NK-92 treated with Interleukin-12 subunit alpha and Interleukin-12 subunit beta, amount 100 ng/mL, for 24 hours (cell line): ENCODE measurements around the gene ADH7.
"Not testable (repeated sequence)": the region's sequence is repeated elsewhere in the genome, so short reads cannot be mapped to it uniquely, and the experiment has no call there.

Experiments
- DNase-seq: peaks from one replicate; lab custom pipeline; 2025; lab: John Stamatoyannopoulos, UW

Gene ADH7

GRCh38 chr4:99379571-99379970 lies 55.6 kb downstream of the ADH7 start:
- no peak for DNase-seq

- DNase-seq: no peak
These were observed 56.3 kb downstream of the ADH7 start for GRCh38 chr4:99378876-99379275.

- not testable (repeated sequence) for DNase-seq
These were observed 57.8 kb downstream of the ADH7 start for GRCh38 chr4:99377341-99377740.

- DNase-seq: not testable (repeated sequence)
These were observed 62.7 kb downstream of the ADH7 start for GRCh38 chr4:99372464-99372863.

- DNase-seq: not testable (repeated sequence)
These were observed 67.3 kb downstream of the ADH7 start for GRCh38 chr4:99367817-99368216.

- DNase-seq: no peak
These were observed 68.7 kb downstream of the ADH7 start for GRCh38 chr4:99366491-99366890.

GRCh38 chr4:99362768-99363167 lies 72.4 kb downstream of the ADH7 start:
- no peak for DNase-seq
